Measurements from ENCODE around the gene AMFR.

The AMFR gene

DNA sequence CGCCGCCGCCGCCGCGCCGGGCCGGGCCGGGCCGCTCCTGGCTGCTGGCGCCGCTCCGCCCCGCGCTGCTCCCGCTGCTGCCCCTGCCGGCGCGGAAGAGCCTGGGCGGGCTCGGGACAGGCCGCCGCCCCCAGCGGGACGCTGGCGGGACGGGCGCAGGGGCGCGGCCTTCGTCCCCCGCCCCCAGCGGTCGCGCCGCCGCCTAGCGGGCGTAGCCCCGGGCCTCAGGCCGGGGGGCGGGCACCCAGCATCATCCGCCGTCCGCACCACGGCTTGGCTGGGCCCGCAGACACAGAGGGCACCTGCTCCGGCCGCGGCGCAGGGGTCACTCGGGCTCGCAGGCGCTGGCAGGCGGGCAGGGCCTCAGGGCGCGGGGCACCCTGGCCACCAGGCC, at the start of gene AMFR:
AMFR (minus strand) TSS at position 107 of the 394 bp plus-strand sequence. CDS start 218 bp downstream, outside the sequence.
- peak; percentile 78 to 80 for DNase-seq

DNA sequence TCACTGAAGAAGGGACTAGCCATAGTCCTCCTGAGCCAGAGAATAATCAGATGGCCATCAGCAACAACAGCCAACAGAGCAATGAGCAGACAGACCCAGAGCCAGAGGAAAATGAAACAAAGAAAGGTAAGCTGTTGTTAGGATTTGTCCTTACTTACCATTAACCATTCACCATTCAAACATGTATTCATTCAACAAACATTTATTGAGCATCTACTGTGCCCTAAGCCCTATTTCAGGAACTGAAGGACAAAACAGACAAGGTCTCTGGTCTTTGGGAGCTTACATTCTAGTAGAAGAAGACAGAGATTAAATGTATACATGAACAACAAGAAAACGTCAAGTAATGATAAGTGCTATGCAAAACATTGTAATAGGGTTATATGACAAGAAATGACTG, 45.3 kb upstream of the AMFR start:
- no peak for DNase-seq

DNA sequence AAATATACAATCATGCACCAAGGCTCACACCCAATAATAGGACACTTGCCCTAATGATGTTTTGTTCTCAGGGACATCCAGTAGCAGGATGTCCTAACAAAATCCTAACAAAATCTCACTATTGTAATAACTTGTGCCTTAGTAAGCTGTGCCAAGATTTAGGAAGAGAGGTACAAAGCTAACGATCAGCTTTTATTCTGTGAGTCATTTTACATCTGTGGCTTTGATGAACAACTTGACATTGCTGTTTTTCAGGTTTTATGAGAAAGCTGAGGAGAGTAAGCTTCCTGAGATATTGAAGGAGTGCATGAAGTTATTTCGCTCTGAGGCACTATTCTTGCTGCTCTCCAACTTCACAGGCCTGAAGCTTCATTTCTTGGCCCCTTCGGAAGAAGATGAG, 44.9 kb upstream of the AMFR start:
- DNase-seq: no peak

DNA sequence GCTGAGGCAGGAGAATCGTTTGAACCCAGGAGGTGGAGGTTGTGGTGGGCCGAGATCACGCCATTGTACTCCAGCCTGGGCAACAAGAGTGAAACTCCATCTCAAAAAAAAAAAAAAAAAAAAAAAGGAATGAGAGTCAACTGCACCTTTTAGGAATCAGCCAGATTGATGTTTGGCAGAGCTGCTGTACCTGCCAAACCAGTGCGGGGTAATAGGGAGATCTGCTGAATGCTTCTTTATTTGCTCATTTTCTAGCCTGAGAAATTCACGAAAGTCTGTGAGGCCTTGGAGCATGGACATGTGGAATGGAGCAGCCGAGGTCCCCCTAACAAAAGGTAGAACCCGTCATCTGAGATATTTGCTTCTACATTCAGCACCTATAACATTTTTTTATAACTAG, 44.4 kb upstream of the AMFR start:
- DNase-seq: no peak

DNA sequence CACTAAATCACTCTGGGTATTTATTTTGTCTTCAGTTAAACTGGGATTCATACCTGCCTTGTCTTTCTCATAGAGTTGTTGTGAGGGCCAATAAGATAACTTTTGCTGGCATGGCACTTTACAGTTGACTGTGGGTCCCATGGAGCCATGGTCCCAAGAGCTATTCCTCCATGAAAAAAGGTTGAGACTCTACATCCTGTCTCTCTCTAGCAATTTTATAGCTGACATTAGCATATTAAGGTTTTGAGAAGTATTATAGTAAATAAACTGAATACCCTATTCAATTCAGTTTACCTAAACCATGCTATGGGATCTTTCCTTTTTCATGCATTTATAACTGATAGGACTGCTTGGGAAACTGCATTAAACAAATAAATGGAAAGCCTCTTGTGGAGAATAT, 43.5 kb upstream of the AMFR start:
- DNase-seq: no peak

DNA sequence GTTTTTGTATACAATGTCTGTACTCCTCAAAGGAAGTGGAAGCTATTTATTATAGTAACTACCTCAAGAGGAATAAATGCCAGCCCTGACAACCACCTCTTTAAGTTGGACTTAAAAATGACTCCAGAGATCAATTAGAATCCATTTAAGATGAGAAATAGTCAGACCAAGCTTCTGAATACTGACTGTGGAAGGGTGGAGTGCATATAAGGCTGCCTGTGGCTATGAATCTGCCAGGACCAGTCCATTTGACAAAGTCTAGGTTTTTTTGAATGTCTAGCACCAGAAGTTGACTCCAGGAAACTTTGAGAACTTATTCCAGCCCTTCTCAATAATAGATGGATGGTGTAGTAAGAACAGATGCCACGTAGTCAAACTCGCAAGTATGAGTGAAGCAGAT, 41.0 kb upstream of the AMFR start:
- DNase-seq: no peak

DNA sequence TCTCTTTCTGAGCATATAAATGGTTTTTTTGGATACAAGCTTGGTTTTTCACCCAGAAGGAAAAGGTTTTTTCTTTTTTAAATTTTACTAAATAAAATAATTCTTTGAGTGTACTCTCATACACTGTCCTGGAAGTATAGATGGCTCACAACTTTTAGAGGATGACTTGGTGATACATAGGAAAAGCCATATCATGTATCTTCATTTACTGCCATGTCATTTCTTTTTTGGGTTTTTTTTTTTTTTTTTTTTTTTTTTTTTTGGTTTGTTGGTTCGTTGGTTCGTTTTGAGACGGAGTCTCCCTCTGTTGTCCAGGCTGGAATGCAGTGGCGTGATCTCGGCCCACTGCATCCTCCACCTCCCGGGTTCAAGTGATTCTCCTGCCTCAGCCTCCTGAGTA, 37.8 kb upstream of the AMFR start:
- no peak for DNase-seq

DNA sequence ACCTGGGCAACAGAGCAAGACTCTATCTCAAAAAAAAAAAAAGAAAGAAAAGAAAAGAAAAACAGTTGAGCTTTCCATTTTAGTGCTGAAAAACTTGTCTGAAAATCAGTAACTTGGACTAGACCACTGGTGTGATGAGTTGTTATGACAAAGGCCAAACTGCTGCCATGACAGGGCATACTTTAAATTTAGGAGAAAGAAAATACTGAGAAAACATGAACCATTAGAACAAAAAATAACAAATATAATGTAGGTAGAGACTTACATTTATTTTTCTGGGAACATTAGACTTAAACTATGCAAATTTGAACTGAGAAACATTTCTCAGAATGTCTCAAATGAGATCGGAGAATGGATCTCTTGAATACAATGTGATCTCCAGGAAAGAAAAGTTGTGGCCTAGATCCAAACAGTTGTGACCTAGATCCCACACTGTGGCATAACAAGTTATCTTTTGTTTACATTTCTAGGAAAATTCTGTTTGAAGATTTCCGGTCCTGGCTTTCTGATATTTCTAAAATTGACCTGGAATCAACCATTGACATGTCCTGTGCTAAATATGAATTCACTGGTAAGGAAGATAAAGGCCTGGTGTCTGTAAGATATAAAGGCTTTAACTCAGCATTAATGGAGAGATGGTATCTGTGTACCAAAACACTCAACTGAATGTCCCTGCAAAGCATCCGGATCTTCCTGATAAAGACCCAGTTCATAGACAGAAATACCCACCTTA, 36.9 kb upstream of the AMFR start:
- no peak for DNase-seq

DNA sequence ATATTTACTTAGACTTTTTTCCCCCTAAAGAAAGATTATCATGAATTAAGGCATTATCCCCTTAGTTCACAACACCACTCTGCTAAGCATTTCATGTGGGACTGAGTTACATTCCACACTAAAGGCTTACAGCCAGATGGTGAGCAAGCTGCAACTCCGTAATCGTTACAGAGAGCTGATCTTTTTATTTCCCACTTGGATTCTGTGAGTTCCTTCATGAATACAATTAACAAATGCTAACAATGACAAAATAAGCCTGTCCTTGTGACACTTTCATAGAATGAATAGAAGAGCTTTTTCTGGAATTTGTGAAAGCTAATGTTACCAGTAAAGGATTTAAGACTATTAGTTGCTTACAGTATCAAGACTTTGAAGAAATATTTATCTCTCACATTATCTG, 34.8 kb upstream of the AMFR start:
- DNase-seq: no peak

DNA sequence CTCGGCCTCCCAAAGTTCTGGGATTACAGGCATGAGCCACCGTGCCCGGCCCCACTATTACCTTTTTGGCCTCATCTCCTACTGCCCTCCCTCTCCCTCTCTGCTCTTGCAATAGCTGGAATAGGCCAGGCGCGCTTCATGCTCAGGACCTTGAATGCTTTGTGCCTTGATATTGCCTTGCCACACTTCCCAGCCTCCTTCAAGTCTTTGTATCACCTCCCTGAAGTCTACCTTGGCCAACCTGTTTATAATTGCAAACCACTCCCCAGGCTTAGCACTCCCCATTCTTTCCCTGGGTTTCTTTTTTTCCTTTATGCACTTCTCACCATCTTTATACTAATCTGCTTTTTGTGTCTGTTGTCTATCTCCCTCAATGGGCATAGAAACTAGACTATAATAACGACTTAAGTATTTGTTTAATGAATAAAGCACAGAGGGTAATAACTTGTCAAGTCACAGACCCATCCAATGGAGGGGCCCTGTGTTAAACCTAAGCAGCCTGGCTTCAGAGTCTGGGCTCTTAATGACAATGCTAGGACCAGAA, 32.7 kb upstream of the AMFR start:
- no peak for DNase-seq

DNA sequence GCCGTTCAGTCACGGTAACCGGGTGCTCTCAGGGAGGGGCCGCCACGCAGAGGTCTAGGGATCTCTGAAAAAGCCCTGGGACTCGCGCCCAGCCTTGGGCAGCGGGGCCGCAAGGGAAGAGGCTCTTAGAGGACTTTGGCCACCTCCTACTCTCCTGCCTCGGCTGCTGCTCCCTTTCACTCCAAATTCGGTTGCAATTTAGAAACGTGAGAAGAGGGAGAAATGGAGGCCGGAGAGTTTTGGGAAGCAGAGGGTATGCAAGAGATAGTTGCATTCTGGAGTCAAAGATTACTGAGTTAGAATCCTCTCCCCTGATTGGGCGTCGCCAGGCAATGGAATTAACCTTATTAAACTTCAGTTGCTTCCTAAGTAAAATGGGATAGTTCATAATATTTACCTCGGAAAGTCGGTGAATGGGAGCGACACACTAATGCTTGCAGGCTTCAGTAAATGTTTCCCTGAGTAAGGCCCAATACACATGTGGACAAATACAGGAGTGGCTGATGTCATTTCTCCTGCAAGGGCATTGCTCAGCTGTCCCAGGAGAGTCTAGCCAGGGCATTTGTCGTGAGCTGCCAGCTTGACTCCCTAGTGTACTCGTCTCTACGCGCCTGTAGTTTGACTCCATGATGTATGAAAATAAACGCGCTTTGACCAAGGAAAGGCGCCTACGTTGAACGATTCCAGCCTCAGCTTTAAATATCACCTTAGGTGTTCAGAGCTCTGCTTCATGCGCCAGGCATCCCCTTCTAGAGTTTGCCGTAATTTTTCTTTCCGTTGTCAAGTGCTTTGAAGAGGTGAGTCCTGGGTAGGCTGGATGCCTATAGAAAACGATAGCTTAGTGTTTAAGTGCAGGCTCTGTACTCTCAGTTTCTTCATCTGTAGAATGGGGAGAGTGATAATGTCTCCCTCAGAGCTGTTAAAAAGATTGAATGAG, 26.7 kb upstream of the AMFR start:
- no peak for DNase-seq

DNA sequence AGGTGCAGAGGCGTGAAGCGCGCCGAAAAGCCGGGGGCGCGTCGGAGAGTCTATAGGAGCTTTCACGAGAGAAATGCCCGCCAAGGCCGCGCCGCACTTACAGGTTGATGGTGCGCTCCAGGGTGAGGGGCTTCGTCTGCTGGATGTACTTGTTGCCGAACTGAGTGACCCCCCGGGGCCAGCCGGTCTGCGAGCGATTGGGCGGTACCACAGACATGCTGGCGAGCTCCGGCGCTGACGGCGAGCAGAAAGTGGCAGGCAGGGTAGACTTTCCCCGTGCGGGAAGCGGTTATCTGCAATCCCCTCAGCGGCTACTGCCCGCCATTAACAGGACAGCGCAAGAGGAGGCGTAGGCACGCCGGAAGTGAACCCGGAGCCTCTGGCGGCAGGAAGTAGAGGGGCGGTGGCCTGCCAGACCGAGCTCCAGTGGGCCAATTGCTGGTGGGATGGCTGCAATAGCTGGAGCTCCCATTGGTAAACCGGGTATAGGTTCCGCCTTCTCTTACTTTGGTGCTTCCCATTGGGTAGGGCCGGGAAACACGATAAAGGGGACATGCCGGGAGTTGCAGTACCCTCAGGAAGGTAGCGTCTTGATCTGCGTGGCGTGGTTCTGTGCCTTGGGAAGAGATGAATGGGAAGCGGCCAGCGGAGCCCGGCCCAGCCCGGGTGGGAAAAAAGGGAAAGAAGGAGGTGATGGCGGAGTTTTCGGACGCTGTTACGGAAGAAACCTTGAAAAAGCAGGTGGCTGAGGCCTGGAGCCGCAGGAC, 25.8 kb upstream of the AMFR start, which contains the start of the genes NUDT21 and OGFOD1:
NUDT21 (minus strand) TSS at position 347 of the 767 bp plus-strand sequence; CDS start at position 217, 130 bp downstream.
OGFOD1 (plus strand) TSS at position 569 of the 767 bp plus-strand sequence; CDS start at position 628, 59 bp downstream.
- DNase-seq: peak; percentile 94 to 96

DNA sequence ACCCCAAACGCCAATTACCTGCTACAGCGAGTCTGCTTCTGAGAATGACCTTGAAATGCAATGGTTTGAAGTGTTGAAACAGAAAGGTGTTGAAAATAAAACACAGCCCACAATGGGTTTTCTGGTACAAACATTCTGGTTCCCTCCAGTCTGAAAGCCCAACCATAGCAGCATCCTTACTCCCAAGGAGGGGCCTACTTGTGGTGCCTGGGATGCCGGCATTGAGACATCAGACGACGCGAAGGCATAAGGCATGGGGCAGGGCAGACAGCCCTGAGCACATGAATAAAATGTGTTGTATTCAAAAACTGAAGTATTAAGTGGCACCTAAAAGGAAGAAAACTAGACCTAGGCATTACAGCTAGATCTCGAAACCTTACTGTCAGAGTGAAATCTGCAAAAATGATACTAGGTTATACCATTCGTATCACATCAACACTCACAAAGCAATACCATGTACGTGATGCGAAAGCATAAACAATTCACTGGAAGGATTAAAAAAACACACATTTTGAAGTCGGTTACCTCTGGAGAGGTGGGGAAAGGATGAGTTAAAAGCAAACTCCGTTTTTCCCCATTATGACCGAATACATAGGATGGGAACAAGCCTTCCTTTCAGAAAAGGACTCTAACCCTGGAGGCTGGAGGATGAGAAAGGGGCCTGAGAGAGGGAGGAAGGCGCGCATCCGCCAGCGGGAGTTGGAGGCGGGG, 25.1 kb upstream of the AMFR start:
- no peak for DNase-seq

DNA sequence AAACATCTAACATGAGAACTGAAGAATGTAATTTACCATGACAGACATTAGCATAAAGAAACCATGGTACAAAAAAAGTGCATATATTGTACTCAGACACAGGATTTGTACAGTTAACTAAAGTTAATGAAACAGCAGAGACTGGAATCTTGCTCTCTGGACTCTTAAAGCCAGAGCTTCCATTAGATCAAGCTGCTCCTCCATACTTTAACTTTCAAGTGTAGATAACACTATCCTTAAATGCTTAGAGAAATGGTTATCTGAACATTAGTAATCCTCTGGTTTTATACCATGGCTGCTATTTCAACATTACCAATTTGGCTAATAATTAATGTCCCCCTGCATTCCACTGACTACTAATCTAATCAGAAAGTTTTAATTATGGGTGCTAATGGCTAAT, 22.7 kb upstream of the AMFR start:
- no peak for DNase-seq

DNA sequence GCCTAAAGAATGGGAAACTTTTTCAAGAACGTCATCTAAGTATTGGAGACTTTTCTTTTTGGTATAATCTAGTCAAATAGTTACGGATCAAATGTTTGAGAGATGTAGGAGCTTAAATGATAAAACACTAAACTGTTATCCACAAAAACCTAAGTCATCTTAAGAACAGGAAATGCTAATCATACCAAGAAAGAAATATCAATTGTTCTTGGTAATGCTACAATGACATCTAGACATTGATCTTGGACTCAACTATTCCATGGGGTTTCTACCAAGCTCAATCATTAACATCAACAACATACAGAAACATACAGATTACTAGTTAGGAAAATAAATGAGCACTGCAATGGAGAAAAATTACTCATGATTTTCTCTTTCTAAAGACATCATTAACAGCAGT, 21.9 kb upstream of the AMFR start:
- DNase-seq: no peak

DNA sequence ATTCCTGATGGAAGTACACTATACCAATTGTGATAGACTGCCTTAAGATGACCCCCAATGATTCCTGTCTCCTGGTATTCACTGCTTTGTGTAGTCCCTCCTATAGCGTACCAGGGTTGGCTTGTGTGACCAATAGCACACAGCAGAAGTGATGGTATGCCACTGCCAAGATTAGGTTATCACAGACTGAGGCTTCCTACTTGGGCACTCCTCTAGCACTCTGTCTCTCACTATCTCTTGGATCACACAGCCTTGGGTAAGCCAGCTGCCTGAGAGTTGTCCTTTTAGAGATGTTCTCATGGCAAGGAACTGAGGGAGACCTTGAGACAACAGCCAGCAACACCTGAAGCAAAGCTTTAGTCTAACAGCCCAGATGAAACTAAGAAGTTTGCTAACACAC, 12.7 kb upstream of the AMFR start:
- no peak for DNase-seq

DNA sequence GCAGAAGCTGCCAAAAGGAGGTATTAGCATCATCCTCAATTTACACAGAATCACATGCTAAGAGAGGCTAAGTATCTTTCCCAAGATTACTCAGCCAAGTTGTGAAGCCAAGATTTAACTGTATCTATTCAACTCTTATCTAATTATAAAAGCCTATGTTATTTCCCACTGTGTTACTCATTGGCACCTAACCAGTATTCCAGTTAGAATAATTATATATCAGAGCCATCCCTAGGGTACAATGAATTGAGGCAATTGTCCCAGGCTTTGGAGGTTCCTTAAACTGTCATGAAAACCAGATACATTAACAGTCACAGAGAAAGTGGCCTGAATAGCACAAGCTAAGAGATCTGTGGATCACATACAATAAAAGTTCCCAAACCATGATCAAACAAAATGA, 10.9 kb upstream of the AMFR start:
- DNase-seq: no peak

DNA sequence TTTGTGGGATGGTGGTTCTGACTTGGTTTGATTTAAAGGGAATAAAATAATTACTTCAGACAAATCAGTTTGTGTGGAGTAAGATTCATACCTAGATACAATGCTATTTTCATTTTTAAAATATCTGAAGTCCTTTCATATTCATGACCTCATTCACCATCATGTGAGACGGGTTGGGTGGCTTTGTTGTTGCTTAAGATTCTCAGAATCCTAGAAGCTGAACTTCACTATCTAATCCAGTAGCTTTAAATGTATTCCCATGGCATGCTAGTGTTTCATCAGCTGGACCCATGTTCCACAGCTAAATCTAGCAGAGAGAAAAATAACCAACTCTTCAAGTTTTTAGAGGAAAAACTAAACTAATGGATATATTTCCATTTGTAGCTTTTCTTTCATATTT, 2.7 kb upstream of the AMFR start:
- no peak for DNase-seq

DNA sequence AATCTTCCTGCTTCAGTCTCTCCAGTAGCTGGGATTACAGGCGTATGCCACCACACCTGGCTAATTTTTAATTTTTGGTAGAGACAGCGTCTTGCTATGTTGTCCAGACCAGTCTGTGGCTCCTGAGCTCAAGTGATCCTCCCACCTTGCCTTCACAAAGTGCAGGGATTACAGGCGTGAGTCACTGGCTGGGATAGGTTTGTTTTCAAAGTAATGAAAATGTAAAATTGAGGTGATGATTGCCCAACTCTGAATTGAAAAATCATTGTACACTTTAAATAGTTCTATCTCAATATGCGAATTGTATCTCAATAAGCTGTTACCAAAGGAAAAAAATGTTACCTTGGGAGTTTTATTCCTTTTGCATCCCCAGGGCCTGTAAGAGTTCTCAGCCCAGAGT, 1.2 kb upstream of the AMFR start:
- no peak for DNase-seq

DNA sequence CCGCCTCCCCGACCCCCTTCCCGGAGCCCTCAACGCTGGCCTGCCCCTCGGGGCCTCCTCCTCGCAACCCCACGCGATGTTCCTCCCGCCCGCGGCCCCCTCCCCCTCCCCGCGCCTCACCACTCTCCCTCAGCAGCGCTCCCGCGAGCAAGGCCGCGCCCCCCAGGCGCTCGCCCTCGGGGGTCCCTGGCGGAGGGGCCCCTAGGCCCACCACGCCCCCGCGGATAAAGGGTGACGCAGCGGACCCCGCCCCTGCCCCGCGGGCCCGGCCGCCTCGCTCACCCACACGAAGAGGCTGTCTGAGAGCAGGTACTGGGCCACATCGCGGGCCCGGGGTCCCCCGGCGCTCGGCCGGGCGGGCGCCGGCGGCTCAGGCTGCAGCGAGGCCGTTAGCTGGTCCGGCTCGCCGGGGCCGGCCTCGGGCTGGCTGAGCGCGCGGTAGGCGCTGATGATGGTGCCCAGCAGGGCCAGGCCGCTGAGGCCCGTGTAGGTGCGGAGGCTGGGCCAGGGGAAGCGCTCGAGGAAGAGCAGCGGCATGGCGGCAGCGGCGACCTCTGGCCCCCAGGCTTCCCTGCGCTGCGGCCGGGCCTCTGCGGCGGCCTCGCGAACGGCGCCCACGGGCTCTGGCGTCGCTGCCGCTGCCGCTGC, 430 bp downstream of the AMFR start:
- peak; percentile 22 to 31 for DNase-seq

DNA sequence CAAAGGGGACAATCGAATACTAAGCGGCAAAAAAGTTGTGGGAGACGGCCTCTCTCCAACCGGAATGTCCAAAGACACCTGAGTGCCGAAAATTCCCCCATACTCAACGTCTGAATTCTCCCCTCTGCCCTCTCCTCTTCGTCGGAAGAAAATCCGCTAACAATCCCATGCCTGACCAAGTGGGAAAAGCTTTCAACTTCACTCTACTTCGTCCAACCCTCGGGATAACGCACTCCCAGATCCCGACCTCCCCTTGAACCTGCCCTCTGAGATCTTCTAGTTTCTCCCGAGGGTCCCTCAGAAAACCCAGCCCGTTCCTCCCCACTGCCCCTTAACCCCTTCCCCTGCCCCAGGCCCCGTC, 961 bp downstream of the AMFR start:
- no peak for DNase-seq
